Pancreas (tissue), 10 donors: ENCODE measurements around the gene C1GALT1. TPM values are rescaled to one million over a fixed set of nuclear protein-coding genes. Genes with fewer than 3 reads are reported as not detected.

Source experiments
- ATAC-seq, 4 donors: fragments of 200-7000 bp; cut with Tn5 transposase; one replicate each; pipeline versions ENCODE4 v1.8.0 to v1.9.1; 2020; ENCODE audit warnings: mild to moderate bottlenecking in 4 of 4, moderate library complexity in 4 of 4
- DNase-seq, 6 donors: peaks; one replicate each; pipeline ENCODE4 v3.0.0-alpha.2; 2020
- FAIRE-seq: peaks from 2 replicates; lab custom pipeline; 2012; peaks lifted over from hg19 to GRCh38; lab: Jason Lieb, UNC
- H3K27ac ChIP-seq, 4 donors: fragments of 200-600 bp; sonication (generic); 1 replicate in 3 of 4; 2 replicates in 1 of 4; pipeline versions ENCODE4 v1.5.0 to v1.8.0; 2020
- H3K27me3 ChIP-seq, 4 donors: fragments of 200-600 bp; one replicate each; pipeline ENCODE4 v1.8.0; 2021
- H3K36me3 ChIP-seq, 3 donors: fragments of 200-600 bp; sonication (generic) in 1 of 3; one replicate each; pipeline versions ENCODE4 v1.5.0 to v1.8.0; 2020 to 2021
- H3K4me1 ChIP-seq, 3 donors: fragments of 200-600 bp; one replicate each; pipeline ENCODE4 v1.8.0; 2021
- H3K4me3 ChIP-seq, 4 donors: fragments of 200-600 bp; sonication (generic) in 2 of 4; one replicate each; pipeline versions ENCODE4 v1.5.0 to v1.8.0; 2020 to 2021
- H3K9me3 ChIP-seq, 4 donors: fragments of 200-600 bp; one replicate each; pipeline ENCODE4 v1.8.0; 2021
- WGBS, 2 donors: extraction: QIAGEN DNeasy Blood & Tissue Kit; methylation state at CpG; one replicate each; pipeline ENCODE4 v1.1.7; 2013; 5-methylcytosine and 5-hydroxymethylcytosine counted together
- intact Hi-C, 3 donors: fragments of 100-400 bp; cut with DNase I; formaldehyde crosslinking; loops; one replicate each; pipeline versions ENCODE4 v1.11.1 to v1.14.2; 2022
- polyA plus RNA-seq, 2 donors: library from polyadenylated mRNA; stranded (reverse); fragments of 200-250 nt; gene quantifications; one replicate each; pipeline ENCODE4 v1.2.3, GENCODE V29; 2013
- total RNA-seq, 6 donors: library from RNA; stranded (reverse); fragmentation: NEBNext Ultra II Directional in 4 of 6; extraction: Animal tissue kit (Norgen Biotek cat#: 25700) in 4 of 6; gene quantifications; one replicate each; pipeline versions ENCODE4 v1.2.1 to v1.2.4, GENCODE V29; 2021 to 2023
- TF ChIP-seq, protein P1 (sequence below), 4 donors: fragments of 200-600 bp; sonication (generic) in 3 of 4; IDR thresholded peaks; one replicate each; pipeline versions ENCODE4 v1.5.0 to v1.8.0; 2021; ENCODE audit warnings: antibody characterized with exemption in 4 of 4
- donor health status: healthy with polysubstance abuse.
- donor health status: DM: no; HTN: no; CAD: no; lungs with moderate emphysema.
- donor health status: DM: no; HTN: no; CAD: no.
- donor health status: control.
- donor health status: control.
- donor health status: Bipolar disorder and iron deficiency.
- donor health status: DM: yes; HTN: yes; CAD: no.
- donor health status: DM: no; HTN: no; CAD: no.
- donor health status: DM: no; HTN: no; CAD: no.
- donor health status: DM: yes; HTN: yes; CAD: no.

The C1GALT1 gene
- total and polyA plus RNA-seq, 8 donors, result 3.2 to 14.5 (median 7.0) TPM

GRCh38 chr7:7256731-7257274 lies 74.5 kb downstream of the C1GALT1 start:
- 94 to 95% methylated on average over 6 of the region's 6 CpGs for WGBS, 2 donors
- Histone ChIP-seq H3K4me3 (no peak overlapping the region), H3K36me3 (no peaks in the 10 kb centered on the region), H3K27ac (no peak overlapping the region), H3K9me3 (peaks cover 0 to 2% (median 0%) of the 10 kb centered on the region in 4 donors), H3K27me3 (no peaks in the 10 kb centered on the region), H3K4me1 (no peaks in the 10 kb centered on the region)
- FAIRE-seq (no peak), ATAC-seq (no peak), DNase-seq (no peak)
- TF ChIP-seq, protein P1, sequence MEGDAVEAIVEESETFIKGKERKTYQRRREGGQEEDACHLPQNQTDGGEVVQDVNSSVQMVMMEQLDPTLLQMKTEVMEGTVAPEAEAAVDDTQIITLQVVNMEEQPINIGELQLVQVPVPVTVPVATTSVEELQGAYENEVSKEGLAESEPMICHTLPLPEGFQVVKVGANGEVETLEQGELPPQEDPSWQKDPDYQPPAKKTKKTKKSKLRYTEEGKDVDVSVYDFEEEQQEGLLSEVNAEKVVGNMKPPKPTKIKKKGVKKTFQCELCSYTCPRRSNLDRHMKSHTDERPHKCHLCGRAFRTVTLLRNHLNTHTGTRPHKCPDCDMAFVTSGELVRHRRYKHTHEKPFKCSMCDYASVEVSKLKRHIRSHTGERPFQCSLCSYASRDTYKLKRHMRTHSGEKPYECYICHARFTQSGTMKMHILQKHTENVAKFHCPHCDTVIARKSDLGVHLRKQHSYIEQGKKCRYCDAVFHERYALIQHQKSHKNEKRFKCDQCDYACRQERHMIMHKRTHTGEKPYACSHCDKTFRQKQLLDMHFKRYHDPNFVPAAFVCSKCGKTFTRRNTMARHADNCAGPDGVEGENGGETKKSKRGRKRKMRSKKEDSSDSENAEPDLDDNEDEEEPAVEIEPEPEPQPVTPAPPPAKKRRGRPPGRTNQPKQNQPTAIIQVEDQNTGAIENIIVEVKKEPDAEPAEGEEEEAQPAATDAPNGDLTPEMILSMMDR (IDR thresholded peaks at IDR 0.05), result no peak
- intact Hi-C loops, result no loop called here

- Histone ChIP-seq H3K4me1 (no peaks in the 10 kb centered on the region), H3K27me3 (no peaks in the 10 kb centered on the region), H3K27ac (no peak overlapping the region), H3K4me3 (no peak overlapping the region), H3K9me3 (peaks cover 0 to 2% (median 0%) of the 10 kb centered on the region in 4 donors), H3K36me3 (no peaks in the 10 kb centered on the region)
- TF ChIP-seq, protein P1 (IDR thresholded peaks at IDR 0.05), result no peak
- ATAC-seq, result peak in 2 of 4 donors; percentile 30 to 54
- WGBS, 2 donors, result 86 to 92% methylated on average over 7 of the region's 7 CpGs
- intact Hi-C loops, result no loop called here
- no peak for FAIRE-seq
- DNase-seq, result no peak
These were observed 75.8 kb downstream of the C1GALT1 start for GRCh38 chr7:7257899-7258692.

DNA sequence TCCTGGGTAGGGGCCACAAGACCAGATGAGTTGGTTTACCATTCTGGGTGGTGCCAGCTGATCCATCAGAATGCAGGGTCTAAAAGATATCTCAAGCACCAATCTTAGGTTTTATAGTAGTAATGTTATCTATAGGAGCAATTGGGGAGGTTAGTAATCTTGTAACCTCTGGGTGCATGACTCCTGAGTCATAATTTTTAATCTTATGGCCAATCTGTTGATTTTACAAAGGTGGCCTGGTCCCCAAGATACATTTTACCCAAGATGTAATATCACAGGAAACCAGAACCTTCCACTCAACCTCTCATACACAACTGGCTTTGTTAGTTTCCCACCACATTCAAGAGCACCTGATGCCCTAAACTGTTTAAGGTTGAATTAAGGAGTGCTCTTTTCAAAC lies 79.5 kb downstream of the C1GALT1 start:
- TF ChIP-seq, protein P1 (IDR thresholded peaks at IDR 0.05), result no peak
- Histone ChIP-seq H3K27ac (no peak overlapping the region), H3K27me3 (no peaks in the 10 kb centered on the region), H3K9me3 (peaks cover 0 to 2% (median 0%) of the 10 kb centered on the region in 4 donors), H3K36me3 (no peaks in the 10 kb centered on the region), H3K4me3 (no peak overlapping the region), H3K4me1 (no peaks in the 10 kb centered on the region)
- no peak for DNase-seq
- intact Hi-C loops, result no loop called here
- ATAC-seq, result no peak
- no peak for FAIRE-seq

DNA sequence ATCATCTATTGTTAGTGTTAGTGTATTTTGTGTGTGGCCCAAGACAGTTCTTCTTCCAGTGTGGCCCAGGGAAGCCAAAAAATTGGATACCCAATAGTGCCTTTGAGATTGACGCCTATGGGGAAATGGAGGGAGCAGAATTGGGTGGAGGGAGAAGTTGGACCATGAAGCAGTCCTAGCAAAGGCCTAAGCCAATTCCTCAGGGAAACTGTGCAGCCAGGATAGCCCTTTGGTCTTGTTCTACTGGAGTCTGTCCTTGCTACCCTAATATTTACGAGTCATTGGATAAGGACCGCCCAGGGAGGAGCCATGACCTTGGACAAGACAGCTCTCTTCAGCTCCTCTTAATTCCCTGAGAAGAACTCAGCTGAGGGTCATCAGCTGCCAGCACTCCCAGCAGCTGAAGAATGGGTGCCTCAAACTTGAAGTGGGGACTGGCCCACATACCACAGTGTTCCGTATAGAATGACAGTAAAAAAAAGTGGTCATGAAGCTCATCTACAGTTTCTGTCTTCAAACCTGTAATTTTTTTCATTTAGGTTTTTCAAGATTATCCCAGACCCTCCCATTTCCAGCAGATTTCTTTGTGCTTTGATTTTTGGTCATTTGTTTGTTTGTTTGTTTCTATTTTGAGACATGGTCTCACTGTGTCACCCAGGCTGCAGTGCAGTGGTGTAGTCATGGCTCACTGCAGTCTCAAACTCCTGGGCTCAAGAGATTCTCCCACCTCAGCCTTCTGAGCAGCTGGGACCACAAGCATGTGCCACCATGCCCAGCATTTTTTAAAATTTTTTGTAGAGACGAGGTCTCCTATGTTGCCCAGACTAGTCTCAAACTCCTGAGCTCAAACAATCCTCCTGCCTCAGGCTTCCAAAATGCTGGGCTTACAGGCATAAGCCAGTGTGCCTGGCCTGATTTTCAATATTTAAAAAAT lies 81.2 kb downstream of the C1GALT1 start:
- H3K36me3 ChIP-seq, result no peaks in the 10 kb centered on the region
- H3K27me3 ChIP-seq, result no peaks in the 10 kb centered on the region
- WGBS, 2 donors, result 72 to 77% methylated on average over 5 of the region's 5 CpGs
- TF ChIP-seq, protein P1 (IDR thresholded peaks at IDR 0.05), result no peak
- no peaks in the 10 kb centered on the region for H3K4me1 ChIP-seq
- H3K9me3 ChIP-seq, result peaks cover 0 to 2% (median 0%) of the 10 kb centered on the region in 4 donors
- intact Hi-C loops, result no loop called here
- DNase-seq, result no peak
- no peak for FAIRE-seq
- ATAC-seq, result no peak
- H3K27ac ChIP-seq, result no peak overlapping the region
- H3K4me3 ChIP-seq, result no peak overlapping the region
